Kidney epithelial cell (primary cell): Measurements from ENCODE around the gene PREX1. TPM values are rescaled to one million over a fixed set of nuclear protein-coding genes. Genes with fewer than 3 reads are reported as not detected.
A peak's percentile ranks its signal among the peaks of the same experiment; 100 is the strongest.

ENCODE experiments used
- DNase-seq: peaks from one replicate; pipeline ENCODE4 v3.0.0-alpha.2; 2010; ENCODE audit warnings: low read depth
- H3K27me3 ChIP-seq: 2 replicates; pipeline ENCODE4 v1.6.0; 2011; ENCODE audit warnings: low read length; ENCODE audit not compliant: control insufficient read depth, insufficient read depth
- H3K36me3 ChIP-seq: 2 replicates; pipeline ENCODE4 v1.5.1; 2011; ENCODE audit warnings: low read length; ENCODE audit not compliant: control insufficient read depth, insufficient read depth
- H3K4me3 ChIP-seq: 2 replicates; pipeline ENCODE4 v1.5.1; 2011; ENCODE audit warnings: low read depth, mild to moderate bottlenecking, control low read depth, low read length
- total RNA-seq: library from RNA; depleted of rRNA; stranded (reverse); fragments of >200 nt; gene quantifications from 2 replicates; pipeline ENCODE4 v1.2.3, GENCODE V29; 2015
- TF ChIP-seq, protein P1 (sequence below): IDR thresholded peaks from 2 replicates; pipeline ENCODE4 v1.5.1; 2011; ENCODE audit warnings: mild to moderate bottlenecking, moderate library complexity, low read length, control low read depth, inconsistent platforms; ENCODE audit not compliant: insufficient read depth, poor library complexity, severe bottlenecking

PREX1 gene
- total RNA-seq, 1 donor from 2014 or later: 3.5 TPM

GRCh38 chr20:48635791-48636267, 192.0 kb downstream of the PREX1 start:
- Histone ChIP-seq H3K27me3 (no peaks in the 10 kb centered on the region), H3K4me3 (no peak overlapping the region), H3K36me3 (no peaks in the 10 kb centered on the region)
- TF ChIP-seq, protein P1, sequence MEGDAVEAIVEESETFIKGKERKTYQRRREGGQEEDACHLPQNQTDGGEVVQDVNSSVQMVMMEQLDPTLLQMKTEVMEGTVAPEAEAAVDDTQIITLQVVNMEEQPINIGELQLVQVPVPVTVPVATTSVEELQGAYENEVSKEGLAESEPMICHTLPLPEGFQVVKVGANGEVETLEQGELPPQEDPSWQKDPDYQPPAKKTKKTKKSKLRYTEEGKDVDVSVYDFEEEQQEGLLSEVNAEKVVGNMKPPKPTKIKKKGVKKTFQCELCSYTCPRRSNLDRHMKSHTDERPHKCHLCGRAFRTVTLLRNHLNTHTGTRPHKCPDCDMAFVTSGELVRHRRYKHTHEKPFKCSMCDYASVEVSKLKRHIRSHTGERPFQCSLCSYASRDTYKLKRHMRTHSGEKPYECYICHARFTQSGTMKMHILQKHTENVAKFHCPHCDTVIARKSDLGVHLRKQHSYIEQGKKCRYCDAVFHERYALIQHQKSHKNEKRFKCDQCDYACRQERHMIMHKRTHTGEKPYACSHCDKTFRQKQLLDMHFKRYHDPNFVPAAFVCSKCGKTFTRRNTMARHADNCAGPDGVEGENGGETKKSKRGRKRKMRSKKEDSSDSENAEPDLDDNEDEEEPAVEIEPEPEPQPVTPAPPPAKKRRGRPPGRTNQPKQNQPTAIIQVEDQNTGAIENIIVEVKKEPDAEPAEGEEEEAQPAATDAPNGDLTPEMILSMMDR: peak; percentile 99
- DNase-seq: no peak

GRCh38 chr20:48635361-48635760, 192.4 kb downstream of the PREX1 start:
- TF ChIP-seq, protein P1: no peak

GRCh38 chr20:48634641-48635040, 193.2 kb downstream of the PREX1 start:
- TF ChIP-seq, protein P1: no peak
- no peaks in the 10 kb centered on the region for H3K36me3 ChIP-seq
- H3K4me3 ChIP-seq: no peak overlapping the region
- no peaks in the 10 kb centered on the region for H3K27me3 ChIP-seq
- no peak for DNase-seq

More at GRCh38 chr20:48635361-48635760, 192.4 kb downstream of the PREX1 start:
- DNase-seq: no peak
- Histone ChIP-seq H3K27me3 (no peaks in the 10 kb centered on the region), H3K4me3 (no peak overlapping the region), H3K36me3 (no peaks in the 10 kb centered on the region)

DNA sequence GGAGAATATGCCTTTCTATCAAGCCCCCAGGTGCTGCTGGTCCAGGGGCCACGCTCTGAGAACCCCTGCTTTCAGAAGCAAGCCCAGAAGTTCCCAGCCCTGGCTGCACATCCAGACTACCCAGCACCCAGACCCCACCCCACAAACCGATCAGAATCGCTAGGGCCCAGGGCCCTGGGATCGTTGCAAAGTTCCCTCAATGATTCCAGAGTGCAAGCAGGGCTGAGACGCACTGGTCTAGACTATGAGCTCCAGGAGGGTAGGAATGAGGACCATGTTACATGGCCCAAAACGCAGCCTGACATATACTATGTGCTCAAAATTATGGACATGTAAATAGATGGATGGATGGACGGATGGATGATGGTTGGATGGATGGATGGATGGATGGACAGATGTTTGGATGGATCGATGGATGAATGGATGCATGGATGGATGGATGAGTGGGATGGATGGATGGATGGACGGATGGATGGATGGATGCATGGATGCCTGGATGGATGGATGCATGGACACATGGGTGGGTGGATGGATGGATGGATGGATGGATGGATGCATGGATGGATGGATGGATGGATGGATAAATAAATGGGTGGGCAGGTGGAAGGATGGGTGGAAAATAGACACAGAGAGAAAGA, 194.1 kb downstream of the PREX1 start:
- DNase-seq: no peak
- Histone ChIP-seq H3K4me3 (no peak overlapping the region), H3K27me3 (no peaks in the 10 kb centered on the region), H3K36me3 (no peaks in the 10 kb centered on the region)
- TF ChIP-seq, protein P1: no peak

DNA sequence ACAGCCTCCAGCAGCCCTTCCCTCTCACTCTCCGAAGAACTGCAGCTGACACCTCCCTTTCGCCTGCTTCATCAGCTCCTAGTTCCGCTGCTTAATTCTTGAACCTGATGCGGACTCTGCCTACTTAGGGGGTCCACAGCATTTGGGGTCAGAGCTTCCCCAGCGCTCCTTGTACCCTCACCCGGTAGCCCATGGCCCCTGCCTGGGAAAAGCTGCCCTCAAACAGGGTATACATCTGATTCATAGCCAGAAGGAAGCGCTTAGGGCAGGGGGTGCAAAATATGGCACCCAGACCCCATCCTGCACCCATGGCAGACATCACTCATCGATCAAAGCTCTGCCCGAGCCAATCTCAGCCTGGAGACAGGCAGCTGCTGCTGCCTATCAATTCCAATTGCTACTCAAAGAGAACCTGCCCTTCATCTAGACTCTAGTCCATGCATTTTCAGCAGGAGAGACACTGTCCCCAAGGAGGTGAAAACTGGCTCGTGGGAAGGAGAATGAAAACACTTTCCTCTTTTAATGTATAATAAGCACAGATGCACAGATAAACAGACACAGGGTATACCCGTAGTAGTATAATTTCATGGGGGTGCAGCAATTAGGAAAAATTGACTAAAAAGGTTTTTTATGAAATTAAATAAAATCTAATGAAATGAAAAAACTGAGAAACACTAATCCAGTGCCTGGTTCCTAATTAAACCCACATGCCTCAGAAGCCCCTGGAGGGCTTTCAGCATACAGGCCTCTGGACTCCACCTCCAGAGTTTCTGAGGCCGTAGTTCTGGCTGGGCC, 194.8 kb downstream of the PREX1 start:
- TF ChIP-seq, protein P1: no peak
- no peak overlapping the region for H3K4me3 ChIP-seq
- no peaks in the 10 kb centered on the region for H3K36me3 ChIP-seq
- DNase-seq: no peak
- no peaks in the 10 kb centered on the region for H3K27me3 ChIP-seq
